PC-3 (cell line): ENCODE data around the gene METRN.

ENCODE experiments used
- CTCF ChIP-seq: fragments of 300-600 bp; sonication (generic); conservative IDR thresholded peaks from 2 replicates; pipeline ENCODE4 v1.5.1; 2017; ENCODE audit warnings: antibody characterized with exemption, low read depth, mild to moderate bottlenecking, low read length
- EZH2 ChIP-seq: fragments of 300-600 bp; sonication (generic); IDR thresholded peaks from one replicate; pipeline ENCODE4 v1.6.1; 2017; ENCODE audit warnings: antibody characterized with exemption, mild to moderate bottlenecking, low read length; ENCODE audit not compliant: unreplicated experiment
- EZH2phosphoT487 ChIP-seq: fragments of 300-600 bp; sonication (generic); IDR thresholded peaks from 2 replicates; pipeline ENCODE4 v1.6.1; 2018; ENCODE audit warnings: mild to moderate bottlenecking, antibody characterized with exemption, low read length, borderline replicate concordance

GRCh38 chr16:740459-740763 is 25.5 kb downstream of the METRN start:
- TF ChIP-seq CTCF (no peak), EZH2phosphoT487 (no peak), EZH2 (no peak)
